Smooth muscle cell (in vitro differentiated cells): Measurements from ENCODE around the gene TRIP6. TPM values are rescaled to one million over a fixed set of nuclear protein-coding genes. Genes with fewer than 3 reads are reported as not detected.
"Not testable (repeated sequence)": the region's sequence is repeated elsewhere in the genome, so short reads cannot be mapped to it uniquely, and the experiment has no call there.

Experiments used
- DNase-seq: peaks from one replicate; lab custom pipeline; 2025; ENCODE audit not compliant: unreplicated experiment; lab: John Stamatoyannopoulos, UW
- H2AFZ ChIP-seq: fragments of 200-600 bp; sonication (generic); 2 replicates; pipeline ENCODE4 v1.6.0; 2016; ENCODE audit warnings: antibody characterized with exemption, low read depth, mild to moderate bottlenecking
- H3F3A ChIP-seq: fragments of 200-600 bp; sonication (generic); 2 replicates; pipeline ENCODE4 v1.6.0; 2017; ENCODE audit warnings: antibody characterized with exemption, low read depth
- H3K27ac ChIP-seq: fragments of 200-600 bp; sonication (generic); 2 replicates; pipeline ENCODE4 v1.5.1; 2016; ENCODE audit warnings: low read depth, mild to moderate bottlenecking
- H3K27me3 ChIP-seq: fragments of 200-600 bp; sonication (generic); 2 replicates; pipeline ENCODE4 v1.6.1; 2016; ENCODE audit warnings: low read depth, mild to moderate bottlenecking
- H3K36me3 ChIP-seq: fragments of 200-600 bp; sonication (generic); 2 replicates; pipeline ENCODE4 v1.5.1; 2016; ENCODE audit warnings: low read depth
- H3K4me1 ChIP-seq: fragments of 200-600 bp; sonication (generic); 2 replicates; pipeline ENCODE4 v1.5.1; 2016; ENCODE audit warnings: low read depth
- H3K4me2 ChIP-seq: fragments of 200-600 bp; sonication (generic); 2 replicates; pipeline ENCODE4 v1.6.0; 2016; ENCODE audit warnings: mild to moderate bottlenecking
- H3K4me3 ChIP-seq: fragments of 200-600 bp; sonication (generic); 2 replicates; pipeline ENCODE4 v1.5.1; 2016; ENCODE audit warnings: mild to moderate bottlenecking
- H3K79me2 ChIP-seq: fragments of 200-600 bp; sonication (generic); 2 replicates; pipeline ENCODE4 v1.6.0; 2016; ENCODE audit warnings: low read depth, mild to moderate bottlenecking
- H3K9ac ChIP-seq: fragments of 200-600 bp; sonication (generic); 2 replicates; pipeline ENCODE4 v1.6.0; 2016; ENCODE audit warnings: low read depth
- H3K9me3 ChIP-seq: fragments of 200-600 bp; sonication (generic); replicated peaks from 2 replicates; pipeline ENCODE4 v1.5.1; 2016; ENCODE audit warnings: low read depth
- H4K20me1 ChIP-seq: fragments of 200-600 bp; sonication (generic); 2 replicates; pipeline ENCODE4 v1.6.0; 2016; ENCODE audit warnings: low read depth
- WGBS: methylation state at CpG from one replicate; pipeline ENCODE4 v1.1.7; 2016; ENCODE audit warnings: low lambda C conversion rate; 5-methylcytosine and 5-hydroxymethylcytosine counted together
- polyA plus RNA-seq: library from polyadenylated mRNA; unstranded; fragments of >200 nt; fragmentation: Nextera tagmentation; extraction: Ambion mirVana; gene quantifications from 2 replicates; pipeline ENCODE4 v1.2.1, GENCODE V29; 2016
- total RNA-seq: library from RNA; depleted of rRNA; stranded (reverse); fragments of >200 nt; gene quantifications from 2 replicates; pipeline ENCODE4 v1.2.3, GENCODE V29; 2014
- TF ChIP-seq, protein P1 (sequence below): fragments of 200-600 bp; sonication (generic); IDR thresholded peaks from 2 replicates; pipeline ENCODE4 v1.5.1; 2017; ENCODE audit warnings: borderline replicate concordance, mild to moderate bottlenecking, antibody characterized with exemption; ENCODE audit not compliant: insufficient read depth, poor library complexity, severe bottlenecking

The TRIP6 gene
- total and polyA plus RNA-seq, 2 experiments from 2014 or later: 46.8 to 65.6 TPM

DNA sequence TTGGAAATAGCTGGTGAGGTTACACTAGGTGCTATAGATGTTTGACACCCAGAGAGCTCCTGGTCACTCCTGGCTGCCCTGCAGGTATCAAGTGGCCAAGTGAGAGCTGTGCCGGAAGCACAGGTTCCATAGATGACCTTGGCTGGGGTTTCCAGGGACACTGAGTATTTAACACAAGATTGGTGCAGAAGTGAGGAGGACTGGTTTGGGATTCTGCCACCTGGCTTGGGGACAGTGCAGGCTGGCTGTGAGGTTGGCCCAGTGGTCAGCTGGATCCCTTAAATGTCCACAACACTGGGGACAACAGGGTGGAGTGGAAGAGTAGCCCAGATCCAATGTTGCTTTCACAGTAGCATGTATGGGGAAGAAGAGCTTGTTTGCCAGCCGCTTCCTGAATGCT lies 33.8 kb downstream of the TRIP6 start:
- Histone ChIP-seq H3K4me3 (no peak overlapping the region), H3K27me3 (peaks cover 19% of the 10 kb centered on the region), H3K4me1 (no peaks in the 10 kb centered on the region), H3K36me3 (no peaks in the 10 kb centered on the region), H3K27ac (no peak overlapping the region), H3K79me2 (no peaks in the 10 kb centered on the region), H3K4me2 (no peak overlapping the region), H3F3A (no peaks in the 10 kb centered on the region), H3K9me3 (no peaks in the 10 kb centered on the region), H2AFZ (no peak overlapping the region), H3K9ac (no peak overlapping the region), H4K20me1 (no peaks in the 10 kb centered on the region)
- TF ChIP-seq, protein P1, sequence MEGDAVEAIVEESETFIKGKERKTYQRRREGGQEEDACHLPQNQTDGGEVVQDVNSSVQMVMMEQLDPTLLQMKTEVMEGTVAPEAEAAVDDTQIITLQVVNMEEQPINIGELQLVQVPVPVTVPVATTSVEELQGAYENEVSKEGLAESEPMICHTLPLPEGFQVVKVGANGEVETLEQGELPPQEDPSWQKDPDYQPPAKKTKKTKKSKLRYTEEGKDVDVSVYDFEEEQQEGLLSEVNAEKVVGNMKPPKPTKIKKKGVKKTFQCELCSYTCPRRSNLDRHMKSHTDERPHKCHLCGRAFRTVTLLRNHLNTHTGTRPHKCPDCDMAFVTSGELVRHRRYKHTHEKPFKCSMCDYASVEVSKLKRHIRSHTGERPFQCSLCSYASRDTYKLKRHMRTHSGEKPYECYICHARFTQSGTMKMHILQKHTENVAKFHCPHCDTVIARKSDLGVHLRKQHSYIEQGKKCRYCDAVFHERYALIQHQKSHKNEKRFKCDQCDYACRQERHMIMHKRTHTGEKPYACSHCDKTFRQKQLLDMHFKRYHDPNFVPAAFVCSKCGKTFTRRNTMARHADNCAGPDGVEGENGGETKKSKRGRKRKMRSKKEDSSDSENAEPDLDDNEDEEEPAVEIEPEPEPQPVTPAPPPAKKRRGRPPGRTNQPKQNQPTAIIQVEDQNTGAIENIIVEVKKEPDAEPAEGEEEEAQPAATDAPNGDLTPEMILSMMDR: no peak
- 90% methylated on average over 2 of the region's 2 CpGs for WGBS
- DNase-seq: no peak

DNA sequence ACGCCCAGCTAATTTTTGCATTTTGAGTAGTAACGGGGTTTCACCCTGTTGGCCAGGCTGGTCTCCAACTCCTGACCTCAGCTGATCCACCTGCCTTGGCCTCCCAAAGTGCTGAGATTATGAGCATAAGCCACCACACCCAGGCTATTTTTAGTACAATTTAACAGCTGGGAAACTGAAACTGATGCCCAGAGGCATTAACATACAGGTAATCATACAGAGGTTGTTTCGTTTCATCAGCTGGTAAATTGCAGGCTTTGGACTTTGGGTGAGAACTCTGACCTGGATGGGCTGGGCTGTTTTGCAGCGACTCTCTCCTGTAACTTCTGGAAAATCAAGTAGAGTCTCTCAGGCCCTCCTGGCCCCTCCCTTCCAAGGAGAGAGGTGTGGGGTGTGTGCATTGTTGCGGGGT lies 34.7 kb downstream of the TRIP6 start:
- H3K27ac ChIP-seq: no peak overlapping the region
- DNase-seq: no peak
- H3K27me3 ChIP-seq: peaks cover 11% of the 10 kb centered on the region
- no peak overlapping the region for H3K4me2 ChIP-seq
- H3K9me3 ChIP-seq: no peaks in the 10 kb centered on the region
- H3K4me1 ChIP-seq: no peaks in the 10 kb centered on the region
- no peaks in the 10 kb centered on the region for H4K20me1 ChIP-seq
- 76% methylated on average over 5 of the region's 5 CpGs for WGBS
- no peak overlapping the region for H2AFZ ChIP-seq
- TF ChIP-seq, protein P1: no peak
- no peaks in the 10 kb centered on the region for H3K79me2 ChIP-seq
- no peak overlapping the region for H3K4me3 ChIP-seq
- no peaks in the 10 kb centered on the region for H3F3A ChIP-seq
- no peak overlapping the region for H3K9ac ChIP-seq
- no peaks in the 10 kb centered on the region for H3K36me3 ChIP-seq

DNA sequence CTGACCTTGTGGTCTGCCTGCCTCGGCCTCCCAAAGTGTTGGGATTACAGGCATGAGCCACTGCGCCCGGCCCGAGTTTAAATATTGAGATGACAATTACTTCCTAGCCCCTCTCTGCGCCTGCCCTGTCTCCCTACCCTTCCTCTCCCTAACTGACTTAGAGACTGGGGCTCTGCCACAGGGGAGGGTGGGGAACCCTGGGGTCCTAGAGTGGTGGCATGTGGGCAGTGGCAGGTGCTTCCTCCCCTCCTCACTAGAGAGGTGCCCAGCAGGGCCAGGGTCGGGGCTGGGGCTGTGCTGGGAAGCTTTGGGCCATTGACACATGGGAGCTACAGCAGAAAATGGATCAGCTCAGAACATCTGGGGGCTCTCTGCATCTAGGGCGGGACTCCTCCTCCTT lies 35.5 kb downstream of the TRIP6 start:
- TF ChIP-seq, protein P1: no peak
- Histone ChIP-seq H3K9me3 (no peaks in the 10 kb centered on the region), H3K27me3 (peaks cover 4% of the 10 kb centered on the region), H3K4me1 (no peaks in the 10 kb centered on the region), H4K20me1 (no peaks in the 10 kb centered on the region), H3K79me2 (no peaks in the 10 kb centered on the region), H3F3A (no peaks in the 10 kb centered on the region), H3K4me2 (no peak overlapping the region), H3K36me3 (no peaks in the 10 kb centered on the region), H3K4me3 (no peak overlapping the region), H3K27ac (no peak overlapping the region), H2AFZ (no peak overlapping the region), H3K9ac (no peak overlapping the region)
- 97% methylated on average over 7 of the region's 7 CpGs for WGBS
- DNase-seq: no peak

DNA sequence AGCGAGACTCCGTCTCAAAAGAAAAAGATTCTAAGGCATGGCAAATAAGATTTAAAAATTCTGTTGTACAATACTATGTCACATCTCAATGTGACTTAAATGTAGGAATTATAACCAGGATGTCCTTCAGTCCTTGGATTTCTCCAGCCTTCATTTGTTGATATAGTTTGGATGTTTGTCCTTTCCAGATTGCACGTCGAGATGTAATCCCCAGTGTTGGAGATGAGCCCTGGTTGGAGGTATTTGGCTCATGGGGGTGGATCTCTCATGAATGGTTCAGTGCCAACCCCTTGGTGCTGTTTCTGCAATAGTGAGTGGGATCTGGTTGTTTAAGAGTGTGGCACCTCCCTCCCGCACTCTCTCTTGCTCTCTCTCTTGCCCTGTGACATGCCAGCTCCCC lies 41.3 kb downstream of the TRIP6 start:
- no peaks in the 10 kb centered on the region for H4K20me1 ChIP-seq
- TF ChIP-seq, protein P1: no peak
- no peaks in the 10 kb centered on the region for H3K4me1 ChIP-seq
- H3K79me2 ChIP-seq: no peaks in the 10 kb centered on the region
- no peaks in the 10 kb centered on the region for H3K27me3 ChIP-seq
- H3K9ac ChIP-seq: no peak overlapping the region
- no peaks in the 10 kb centered on the region for H3F3A ChIP-seq
- H2AFZ ChIP-seq: no peak overlapping the region
- no peak overlapping the region for H3K27ac ChIP-seq
- DNase-seq: no peak
- H3K9me3 ChIP-seq: no peaks in the 10 kb centered on the region
- WGBS: 95% methylated on average over 5 of the region's 5 CpGs
- no peaks in the 10 kb centered on the region for H3K36me3 ChIP-seq
- no peak overlapping the region for H3K4me2 ChIP-seq
- H3K4me3 ChIP-seq: no peak overlapping the region

DNA sequence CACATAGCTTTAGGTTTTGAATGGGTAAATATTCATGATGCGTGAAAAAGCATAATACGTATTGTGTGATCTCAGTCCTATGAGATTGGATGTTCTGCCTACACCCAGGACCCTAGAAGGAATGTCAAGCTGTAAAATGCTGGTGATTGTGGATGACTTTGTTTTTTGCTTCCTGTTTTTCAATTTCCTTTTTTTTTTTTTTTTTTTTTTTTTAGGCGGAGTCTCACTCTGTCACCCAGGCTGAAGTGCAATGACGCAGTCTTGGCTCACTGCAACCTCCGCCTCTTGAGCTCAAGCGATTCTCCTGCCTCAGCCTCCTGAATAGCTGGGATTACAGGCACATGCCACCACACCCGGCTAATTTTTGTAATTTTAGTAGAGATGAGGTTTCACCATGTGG lies 43.3 kb downstream of the TRIP6 start:
- not testable (repeated sequence) for H3K36me3 ChIP-seq, H4K20me1 ChIP-seq, H3K9me3 ChIP-seq, H3K79me2 ChIP-seq, H3K27ac ChIP-seq, DNase-seq, H3K4me1 ChIP-seq, H3K4me2 ChIP-seq, H3F3A ChIP-seq, H2AFZ ChIP-seq, H3K27me3 ChIP-seq, H3K9ac ChIP-seq, H3K4me3 ChIP-seq
- WGBS: 87% methylated on average over 6 of the region's 7 CpGs
